HG02870 (cell line): Measurements from ENCODE around the gene MED31.
"Not testable (repeated sequence)": the region's sequence is repeated elsewhere in the genome, so short reads cannot be mapped to it uniquely, and the experiment has no call there.

Experiments used
- ATAC-seq: cut with Tn5 transposase; IDR thresholded peaks from one replicate; pipeline ENCODE4 v1.9.1; 2021; ENCODE audit warnings: mild to moderate bottlenecking, moderate library complexity; ENCODE audit not compliant: unreplicated experiment

Gene MED31

DNA sequence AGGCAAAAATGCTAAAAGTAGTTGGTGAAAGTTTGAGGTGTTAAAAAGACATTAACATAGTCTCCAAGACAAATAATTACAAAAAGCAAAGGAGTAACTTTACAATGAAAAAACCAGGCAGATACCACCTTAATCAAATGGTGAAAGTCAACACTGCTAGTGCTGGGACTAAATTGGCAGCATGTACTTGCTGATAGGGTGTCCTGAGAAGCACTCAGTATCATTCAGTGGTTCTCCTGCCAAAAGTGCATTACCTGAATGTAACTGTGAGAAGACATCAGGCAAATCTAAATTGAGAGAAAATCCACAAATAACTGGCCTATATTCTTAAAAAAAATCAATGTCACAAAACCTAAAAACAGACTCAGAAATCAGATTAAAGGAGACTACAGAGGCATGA, 18.9 kb downstream of the MED31 start:
- ATAC-seq: no peak

DNA sequence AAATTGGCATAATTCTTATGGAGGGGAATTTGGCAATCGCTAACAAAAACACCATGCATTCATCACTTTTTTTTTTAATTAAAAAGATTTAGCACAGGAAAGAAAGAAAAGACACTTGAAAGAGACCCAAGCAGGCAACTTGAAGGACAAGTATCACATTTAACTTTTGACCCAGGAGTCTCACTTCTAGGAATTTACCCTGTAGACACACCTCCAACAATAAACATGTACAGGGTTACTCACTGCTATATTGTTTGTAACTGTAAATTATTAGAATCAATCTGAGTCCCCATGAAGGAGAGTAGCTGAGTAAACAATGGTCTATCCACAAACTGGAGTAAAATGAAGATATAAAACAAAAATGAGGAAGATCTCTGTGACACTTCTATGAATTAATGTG, 21.0 kb downstream of the MED31 start:
- no peak for ATAC-seq

DNA sequence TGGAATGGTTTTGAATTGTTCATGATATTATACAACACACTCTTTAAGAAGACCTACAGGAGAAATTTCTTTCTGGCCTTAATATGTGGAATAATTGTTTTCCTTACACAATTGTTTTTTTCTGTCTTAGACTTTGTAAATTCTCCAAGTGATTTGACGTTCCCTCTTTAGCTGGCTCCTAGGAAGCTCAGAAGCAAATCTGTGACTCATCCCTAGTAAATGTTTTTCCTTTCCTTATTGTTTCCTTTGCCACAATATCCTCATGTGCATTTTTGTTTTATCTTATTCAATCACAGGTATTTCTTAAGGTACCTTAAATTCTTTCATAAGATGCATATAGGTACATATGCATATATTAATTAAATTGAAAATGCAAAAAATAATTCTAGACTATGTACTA, 24.4 kb downstream of the MED31 start:
- ATAC-seq: no peak

- ATAC-seq: no peak
Measured at GRCh38 chr17:6626616-6627015, 24.8 kb downstream of the MED31 start.

GRCh38 chr17:6623941-6624340, 27.5 kb downstream of the MED31 start:
- no peak for ATAC-seq

- ATAC-seq: no peak
Measured at GRCh38 chr17:6611231-6611630, 40.2 kb downstream of the MED31 start.

DNA sequence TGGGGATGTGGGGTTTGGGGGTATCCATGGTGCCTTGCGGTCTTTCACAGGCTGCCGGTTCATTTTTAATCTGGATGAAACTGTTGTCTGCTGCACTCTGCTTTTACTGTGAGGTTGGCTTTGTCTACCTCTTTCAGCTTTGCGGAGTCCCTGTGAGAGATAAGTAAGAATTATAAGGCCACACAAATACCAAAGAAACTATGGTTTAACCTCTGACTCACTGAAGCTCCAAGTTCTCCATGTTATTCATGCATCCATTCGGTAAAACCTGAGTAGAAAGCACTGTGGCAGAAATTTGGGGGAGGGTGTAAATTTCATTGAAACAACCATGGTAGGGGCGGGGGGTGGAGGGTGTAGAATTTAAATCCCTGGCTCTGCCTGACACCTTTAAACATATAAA, 41.4 kb downstream of the MED31 start:
- no peak for ATAC-seq

DNA sequence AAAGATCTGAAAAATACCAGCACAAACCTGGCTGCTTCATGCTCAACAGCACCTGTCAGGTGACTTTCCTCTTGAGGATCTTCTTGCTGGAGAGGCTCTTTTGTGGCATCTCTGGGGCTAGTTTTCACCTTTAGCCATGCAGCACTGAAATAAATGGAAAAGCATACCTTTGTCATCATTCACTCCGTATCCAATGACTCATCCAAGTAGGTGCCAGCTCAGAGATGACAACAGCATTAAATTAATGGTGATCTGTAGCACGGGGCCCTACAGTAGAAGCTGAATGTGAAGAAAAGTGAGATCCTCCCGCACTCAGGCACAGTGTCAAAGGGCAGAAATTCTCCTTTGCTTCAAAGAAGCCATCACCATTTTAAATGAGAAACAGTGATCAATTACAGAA, 43.1 kb downstream of the MED31 start:
- ATAC-seq: no peak

DNA sequence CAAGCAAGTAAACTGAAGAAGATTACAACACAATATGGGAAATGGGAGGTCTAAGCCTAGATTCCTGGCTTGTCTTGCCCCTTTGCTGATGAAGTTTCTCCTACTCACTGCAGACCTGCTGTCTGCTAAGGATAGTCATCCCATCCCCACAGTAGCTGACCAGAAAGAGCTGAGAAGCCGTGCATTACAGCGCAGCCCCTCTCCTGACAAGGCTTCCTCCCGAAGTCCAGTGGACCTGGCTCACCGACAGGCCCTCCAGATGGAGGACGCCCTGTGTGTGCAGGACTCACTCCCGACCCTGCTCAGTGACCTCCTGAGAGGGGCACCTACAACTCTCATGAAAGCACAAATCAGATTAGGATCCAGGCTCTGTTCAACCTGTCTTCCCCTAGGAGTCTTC, 46.3 kb downstream of the MED31 start:
- no peak for ATAC-seq

DNA sequence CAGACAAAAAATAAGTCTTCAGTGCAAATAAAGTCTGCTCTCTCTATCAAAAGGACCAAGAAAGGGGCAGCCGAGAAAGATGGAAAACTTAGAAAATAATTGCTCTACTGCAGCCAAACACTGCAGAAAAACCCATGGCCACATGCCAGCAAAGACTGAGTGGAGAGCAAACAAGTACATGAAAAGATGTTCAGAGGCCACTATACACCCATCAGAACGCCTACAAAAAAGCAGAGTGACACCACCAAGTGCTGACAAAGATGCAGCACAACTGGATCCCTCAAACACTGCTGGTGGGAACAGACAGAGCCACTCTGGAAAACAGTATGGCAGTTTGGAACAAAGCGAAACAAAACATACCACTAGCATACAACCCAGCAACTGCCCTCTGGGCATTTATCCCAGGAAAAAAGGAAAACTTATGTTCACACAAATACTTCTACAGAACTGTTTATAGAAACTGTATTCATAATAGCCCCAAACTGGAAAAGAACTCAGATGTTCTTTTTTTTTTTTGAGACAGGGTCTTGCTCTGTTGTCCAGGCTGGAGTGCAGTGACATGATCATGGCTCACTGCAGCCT, 47.6 kb downstream of the MED31 start:
- no peak for ATAC-seq

DNA sequence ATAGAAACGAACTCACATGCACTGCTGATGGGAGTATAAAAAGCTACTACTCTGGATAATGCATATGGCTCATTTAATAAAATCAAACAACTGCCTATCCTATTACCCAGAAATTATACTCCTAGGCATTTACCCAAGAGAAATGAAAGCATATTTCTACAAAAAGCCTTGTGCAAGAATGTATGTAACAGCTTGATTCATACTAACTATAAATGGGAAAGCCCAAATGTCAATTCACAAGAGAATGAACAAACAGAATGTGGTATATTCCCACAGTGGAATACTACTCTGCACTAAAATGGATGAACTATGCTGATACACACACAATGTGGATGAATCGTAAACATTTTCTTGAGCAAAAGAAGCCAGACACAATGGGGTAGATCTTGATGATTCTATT, 49.3 kb downstream of the MED31 start:
- ATAC-seq: no peak

DNA sequence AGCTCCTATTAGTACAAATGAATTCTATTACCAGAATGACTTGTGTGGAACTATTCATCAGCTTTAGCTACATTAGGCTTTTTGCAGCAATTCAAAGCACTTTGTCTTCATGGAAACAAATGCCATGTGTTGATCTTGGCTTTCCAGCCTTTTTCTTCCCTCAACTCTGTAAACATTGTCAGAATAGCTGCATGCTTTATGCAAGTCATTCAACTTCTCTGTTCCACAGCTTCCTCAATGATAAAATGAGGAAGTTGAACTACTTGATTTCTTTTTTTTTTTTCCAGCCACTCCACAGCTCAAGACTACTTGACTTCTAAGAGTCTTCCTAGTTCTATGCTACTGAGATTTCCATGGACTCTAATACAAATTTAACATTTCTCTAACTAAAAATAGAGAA, 52.0 kb downstream of the MED31 start:
- no peak for ATAC-seq

- no peak for ATAC-seq
Measured at GRCh38 chr17:6597727-6598126, 53.7 kb downstream of the MED31 start.

- no peak for ATAC-seq
Measured at GRCh38 chr17:6596941-6597340, 54.5 kb downstream of the MED31 start.

- ATAC-seq: no peak
Measured at GRCh38 chr17:6596511-6596910, 54.9 kb downstream of the MED31 start.

DNA sequence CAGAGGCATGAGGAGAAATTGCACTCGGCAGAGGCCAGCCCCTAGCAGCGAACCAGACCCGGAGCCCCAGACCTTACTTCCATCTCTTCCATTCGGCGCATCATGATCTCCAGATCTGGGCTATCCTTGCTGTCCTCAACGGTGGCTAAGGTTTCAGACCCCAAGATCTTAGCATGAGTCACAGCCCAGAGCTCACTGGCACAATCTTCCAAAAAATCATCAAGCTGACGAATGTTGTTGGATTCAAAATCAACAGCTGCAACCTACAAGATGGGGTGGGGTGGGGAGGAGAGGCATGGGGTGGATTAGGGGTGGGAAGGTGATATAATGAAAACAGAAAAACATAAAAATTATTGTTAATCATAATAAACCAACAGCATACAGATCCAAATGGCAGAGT, 55.3 kb downstream of the MED31 start:
- no peak for ATAC-seq

- not testable (repeated sequence) for ATAC-seq
Measured at GRCh38 chr17:6593371-6593770, 58.0 kb downstream of the MED31 start.
